Endothelial cell (in vitro differentiated cells): ENCODE measurements around the gene CNIH2. TPM values are rescaled to one million over a fixed set of nuclear protein-coding genes. Genes with fewer than 3 reads are reported as not detected.
"Not testable (repeated sequence)": the region's sequence is repeated elsewhere in the genome, so short reads cannot be mapped to it uniquely, and the experiment has no call there.

Experiments used
- DNase-seq: peaks from one replicate; pipeline ENCODE4 v3.0.0; 2021; ENCODE audit warnings: low spot score
- H3K27ac Mint-ChIP-seq: one replicate; pipeline ENCODE4 v1.8.0; 2021; ENCODE audit warnings: mixed read lengths, inconsistent platforms; ENCODE audit not compliant: unreplicated experiment
- H3K27me3 Mint-ChIP-seq: one replicate; pipeline ENCODE4 v1.8.0; 2021; ENCODE audit warnings: mild to moderate bottlenecking, moderate library complexity, mixed read lengths, inconsistent platforms; ENCODE audit not compliant: unreplicated experiment
- H3K36me3 Mint-ChIP-seq: one replicate; pipeline ENCODE4 v1.8.0; 2021; ENCODE audit warnings: mild to moderate bottlenecking, low read depth, mixed read lengths, inconsistent platforms; ENCODE audit not compliant: unreplicated experiment
- H3K4me1 Mint-ChIP-seq: one replicate; pipeline ENCODE4 v1.8.0; 2021; ENCODE audit warnings: mild to moderate bottlenecking, mixed read lengths, inconsistent platforms; ENCODE audit not compliant: unreplicated experiment
- H3K4me3 Mint-ChIP-seq: one replicate; pipeline ENCODE4 v1.8.0; 2021; ENCODE audit warnings: mild to moderate bottlenecking, mixed read lengths, inconsistent platforms; ENCODE audit not compliant: unreplicated experiment
- H3K9me3 Mint-ChIP-seq: one replicate; pipeline ENCODE4 v1.8.0; 2021; ENCODE audit warnings: mixed read lengths, inconsistent platforms; ENCODE audit not compliant: unreplicated experiment
- CTCF ChIP-seq: fragments of 200-600 bp; sonication (generic); IDR thresholded peaks from one replicate; pipeline ENCODE4 v1.5.0; 2021; ENCODE audit warnings: antibody characterized with exemption; ENCODE audit not compliant: unreplicated experiment
- total RNA-seq: library from RNA; stranded (reverse); fragmentation: NEBNext Ultra II Directional; extraction: Animal tissue kit (Norgen Biotek cat#: 25700); gene quantifications from one replicate; pipeline ENCODE4 v1.2.1, GENCODE V29; 2021; ENCODE audit not compliant: unreplicated experiment

The CNIH2 gene
- total RNA-seq, 1 donor from 2014 or later = 1.9 TPM

DNA sequence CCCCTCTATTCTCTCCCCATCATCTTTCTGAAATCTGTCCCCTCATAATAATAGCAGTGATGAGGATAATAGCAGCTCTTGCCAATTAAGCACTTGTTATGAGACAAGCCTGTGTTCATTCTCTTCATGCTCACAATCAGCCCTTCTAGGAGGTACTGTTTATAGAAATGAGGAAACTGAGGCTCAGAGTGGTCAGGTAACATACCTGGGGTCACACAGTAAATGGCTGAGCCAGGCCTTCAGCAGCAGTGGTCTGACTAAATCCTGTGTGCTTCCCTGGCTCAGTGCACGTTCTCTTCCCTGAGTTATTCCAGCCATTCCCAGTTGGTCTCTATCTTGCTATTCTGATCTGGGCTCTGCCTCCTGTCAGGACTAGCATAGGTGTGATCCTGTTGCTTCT, 3.8 kb upstream of the CNIH2 start:
- Mint-ChIP-seq H3K36me3 (peaks cover 35% of the 10 kb centered on the region), H3K4me3 (peak overlapping the region; percentile 38), H3K9me3 (no peaks in the 10 kb centered on the region), H3K27ac (no peak overlapping the region), H3K27me3 (peaks cover 24% of the 10 kb centered on the region), H3K4me1 (peaks cover 11% of the 10 kb centered on the region)
- no peak for DNase-seq
- TF ChIP-seq CTCF = no peak

DNA sequence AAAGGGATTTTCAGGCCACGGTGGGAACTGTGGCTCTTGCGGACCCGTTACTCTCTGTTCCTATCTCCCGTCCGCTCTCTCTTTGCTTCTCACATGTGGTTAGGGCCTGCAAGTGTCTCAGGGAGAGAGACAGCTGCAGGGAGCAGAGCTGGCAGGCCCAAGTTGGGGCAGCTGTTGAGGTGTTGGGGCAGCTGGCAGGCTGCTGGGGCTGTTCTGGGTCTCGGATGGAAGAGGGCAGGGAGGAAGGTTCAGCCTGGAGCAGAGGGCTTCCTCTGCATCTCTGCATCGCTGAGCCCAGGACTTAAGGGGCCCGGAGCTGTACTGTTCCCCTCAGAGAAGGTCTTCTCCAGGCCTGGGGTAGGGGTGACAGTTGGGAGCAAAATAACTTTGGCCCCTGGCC, 2.6 kb upstream of the CNIH2 start:
- H3K36me3 Mint-ChIP-seq = peaks cover 31% of the 10 kb centered on the region
- H3K4me3 Mint-ChIP-seq = no peak overlapping the region
- peaks cover 10% of the 10 kb centered on the region for H3K4me1 Mint-ChIP-seq
- no peak for TF ChIP-seq CTCF
- H3K27ac Mint-ChIP-seq = no peak overlapping the region
- no peak for DNase-seq
- peaks cover 21% of the 10 kb centered on the region for H3K27me3 Mint-ChIP-seq
- no peaks in the 10 kb centered on the region for H3K9me3 Mint-ChIP-seq

GRCh38 chr11:66275984-66276612, 1.9 kb upstream of the CNIH2 start:
- DNase-seq = no peak
- no peak overlapping the region for H3K27ac Mint-ChIP-seq
- peaks cover 10% of the 10 kb centered on the region for H3K4me1 Mint-ChIP-seq
- no peak overlapping the region for H3K4me3 Mint-ChIP-seq
- H3K9me3 Mint-ChIP-seq = no peaks in the 10 kb centered on the region
- H3K36me3 Mint-ChIP-seq = peaks cover 29% of the 10 kb centered on the region
- H3K27me3 Mint-ChIP-seq = peaks cover 22% of the 10 kb centered on the region
- TF ChIP-seq CTCF = no peak

DNA sequence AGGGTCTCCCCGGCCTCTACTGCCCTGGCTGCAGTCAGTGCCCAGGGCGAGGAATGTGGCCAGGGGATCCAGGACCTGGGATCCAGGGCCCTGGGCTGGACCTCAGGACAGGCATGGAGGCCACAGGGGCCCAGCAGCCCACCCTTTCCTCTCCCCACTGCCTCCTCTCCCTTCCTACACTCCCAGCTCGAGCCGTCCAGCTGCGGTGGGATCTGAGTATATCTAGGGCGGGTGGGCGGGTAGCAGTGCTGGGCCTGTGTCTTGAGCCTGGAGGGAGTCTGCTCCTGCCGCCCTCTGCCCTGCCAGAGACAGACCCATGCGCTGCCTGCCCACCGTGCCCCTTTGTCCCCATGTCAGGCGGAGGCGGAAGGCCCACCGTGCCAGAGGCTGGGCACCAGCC, 1.4 kb upstream of the CNIH2 start:
- H3K9me3 Mint-ChIP-seq, DNase-seq, H3K4me3 Mint-ChIP-seq, H3K27ac Mint-ChIP-seq: not testable (repeated sequence)
- H3K27me3 Mint-ChIP-seq = peaks cover 26% of the 10 kb centered on the region
- peaks cover 14% of the 10 kb centered on the region for H3K4me1 Mint-ChIP-seq
- H3K36me3 Mint-ChIP-seq = peaks cover 34% of the 10 kb centered on the region

GRCh38 chr11:66277064-66277463, 911 bp upstream of the CNIH2 start:
- peaks cover 23% of the 10 kb centered on the region for H3K27me3 Mint-ChIP-seq
- not testable (repeated sequence) for DNase-seq

DNA sequence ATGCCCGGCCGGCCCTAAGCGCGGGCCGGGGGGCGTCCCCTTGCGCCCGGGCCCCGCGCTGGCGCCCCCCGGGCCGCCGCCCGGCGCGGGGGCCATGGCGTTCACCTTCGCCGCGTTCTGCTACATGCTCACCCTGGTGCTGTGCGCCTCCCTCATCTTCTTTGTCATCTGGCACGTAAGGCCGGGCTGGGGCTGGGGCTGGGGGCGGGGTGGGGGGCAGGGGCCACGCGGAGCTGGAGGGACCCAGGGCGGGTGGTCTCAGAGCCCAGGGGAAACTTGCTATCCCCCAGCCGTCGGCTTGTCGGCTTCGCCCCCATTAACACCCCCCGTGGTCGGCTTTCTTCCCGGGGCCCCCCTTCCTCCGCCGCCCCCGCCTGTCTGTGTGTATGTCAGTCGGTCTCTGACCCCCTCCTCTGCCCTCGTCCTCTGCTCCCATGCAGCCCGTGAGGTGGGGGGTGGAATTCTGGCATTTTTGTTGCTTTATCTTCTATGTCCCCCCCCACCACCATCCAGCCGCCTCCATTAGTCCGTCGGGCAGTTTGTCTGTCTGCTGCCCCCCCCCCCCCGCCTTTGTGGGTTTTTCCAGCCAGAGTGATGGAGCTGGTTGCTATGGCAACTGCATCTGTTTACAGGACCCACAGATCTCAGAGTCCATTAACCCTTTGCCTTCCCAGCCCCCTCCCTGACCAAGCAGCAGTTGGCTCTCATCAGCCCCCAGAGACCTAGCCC, 552 bp downstream of the CNIH2 start:
- TF ChIP-seq CTCF = no peak
- no peak overlapping the region for H3K4me3 Mint-ChIP-seq
- no peak for DNase-seq
- H3K9me3 Mint-ChIP-seq = no peaks in the 10 kb centered on the region
- H3K27ac Mint-ChIP-seq = no peak overlapping the region
- H3K4me1 Mint-ChIP-seq = peaks cover 11% of the 10 kb centered on the region
- H3K36me3 Mint-ChIP-seq = peaks cover 17% of the 10 kb centered on the region
- peaks cover 24% of the 10 kb centered on the region for H3K27me3 Mint-ChIP-seq

More at GRCh38 chr11:66277064-66277463, 911 bp upstream of the CNIH2 start:
- H3K4me3 Mint-ChIP-seq, H3K27ac Mint-ChIP-seq, H3K9me3 Mint-ChIP-seq: not testable (repeated sequence)
- H3K36me3 Mint-ChIP-seq = peaks cover 30% of the 10 kb centered on the region
- H3K4me1 Mint-ChIP-seq = peaks cover 14% of the 10 kb centered on the region
